HuH-7 (cell line): ENCODE measurements around the gene DCAF12.

Experiments
- DNase-seq: peaks from one replicate; pipeline ENCODE4 v3.0.0; 2011; ENCODE audit warnings: low spot score

Gene DCAF12

DNA sequence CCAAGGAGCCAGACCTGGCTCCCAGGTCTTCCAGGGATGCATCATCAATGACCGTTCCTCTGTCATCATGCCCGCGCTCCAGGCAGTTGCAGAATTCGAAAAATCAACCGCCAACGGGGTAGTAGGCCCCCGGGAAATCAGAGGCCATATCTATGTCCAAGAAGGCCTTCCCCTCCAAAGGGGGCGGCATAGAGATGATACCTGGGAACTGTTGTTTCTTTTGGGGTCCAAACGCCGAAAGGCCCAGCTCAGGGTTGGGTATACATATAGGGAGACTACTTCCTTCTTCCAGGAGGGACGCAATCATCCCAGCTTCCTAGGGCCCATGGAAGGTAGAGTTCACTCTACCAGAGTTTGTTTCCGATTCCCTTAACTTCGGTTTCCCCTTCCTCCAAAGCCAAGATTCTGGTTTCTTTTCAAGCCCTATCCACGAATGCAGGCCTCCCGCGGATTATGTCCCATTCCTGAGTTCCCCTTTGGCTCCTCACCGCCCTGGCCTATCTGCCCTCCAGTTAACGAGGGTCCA is 754 bp downstream of the DCAF12 start:
- DNase-seq, result peak; percentile 21

- no peak for DNase-seq
These were observed 1.6 kb downstream of the DCAF12 start for GRCh38 chr9:34124926-34125325.

- DNase-seq, result no peak
These were observed 2.4 kb downstream of the DCAF12 start for GRCh38 chr9:34124099-34124498.

DNA sequence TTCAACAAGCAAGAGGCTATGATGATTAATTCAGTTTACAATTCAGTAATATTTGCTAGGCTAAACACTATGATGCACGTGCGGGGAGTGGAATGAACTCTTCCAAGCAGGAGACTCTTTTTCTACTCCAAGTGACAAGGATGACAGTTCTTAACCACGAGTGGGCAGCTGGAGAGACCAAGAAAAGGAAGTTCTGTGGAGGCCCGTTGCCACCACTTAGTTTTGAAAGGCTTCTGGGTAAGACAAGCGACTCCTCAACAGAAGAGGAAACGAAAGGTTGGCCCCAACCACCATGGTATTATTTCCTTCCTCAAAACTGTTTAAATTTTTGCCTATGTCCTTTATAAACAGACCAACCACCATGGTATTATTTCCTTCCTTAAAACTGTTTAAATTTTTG is 2.8 kb downstream of the DCAF12 start:
- no peak for DNase-seq

GRCh38 chr9:34121996-34122395 is 4.5 kb downstream of the DCAF12 start:
- no peak for DNase-seq

- no peak for DNase-seq
These were observed 6.8 kb downstream of the DCAF12 start for GRCh38 chr9:34119713-34120112.

- DNase-seq, result no peak
These were observed 12.1 kb downstream of the DCAF12 start for GRCh38 chr9:34114436-34114835.

DNA sequence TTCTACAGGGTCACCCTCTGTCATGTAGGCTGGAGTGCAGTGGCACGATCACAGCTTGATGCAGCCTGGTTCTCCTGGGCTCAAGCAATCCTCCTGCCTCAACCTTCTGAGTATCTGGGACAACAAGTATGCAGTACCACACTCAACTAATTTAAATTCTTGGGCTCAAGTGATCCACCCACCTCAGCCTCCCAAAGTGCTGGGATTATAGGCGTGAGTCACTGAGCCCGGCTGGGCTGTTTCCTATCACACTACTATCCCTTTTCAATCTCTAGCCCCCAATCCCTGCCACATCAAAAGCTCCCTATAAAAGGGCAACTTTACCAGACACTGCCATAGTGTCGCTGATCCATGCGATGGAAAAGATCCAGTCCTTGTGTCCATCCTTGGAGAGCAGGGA is 20.4 kb downstream of the DCAF12 start:
- DNase-seq, result no peak

DNA sequence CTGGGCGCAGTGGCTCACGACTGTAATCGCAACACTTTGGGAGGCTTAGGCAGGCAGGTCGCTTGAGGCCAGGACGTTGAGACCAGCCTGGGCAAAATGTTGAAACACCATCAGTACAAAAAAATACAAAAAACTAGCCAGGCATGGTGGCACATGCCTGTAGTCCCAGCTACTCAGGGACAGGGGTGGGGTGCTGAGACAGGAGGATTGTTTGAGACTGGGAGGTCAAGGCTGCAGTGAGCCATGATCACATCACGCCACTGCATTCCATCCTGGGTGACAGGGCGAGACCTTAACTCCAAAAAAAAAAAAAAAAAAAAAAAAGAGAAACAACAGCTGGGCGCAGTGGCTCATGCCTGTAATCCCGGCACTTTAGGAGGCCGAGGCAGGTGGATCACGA is 23.7 kb downstream of the DCAF12 start:
- no peak for DNase-seq

DNA sequence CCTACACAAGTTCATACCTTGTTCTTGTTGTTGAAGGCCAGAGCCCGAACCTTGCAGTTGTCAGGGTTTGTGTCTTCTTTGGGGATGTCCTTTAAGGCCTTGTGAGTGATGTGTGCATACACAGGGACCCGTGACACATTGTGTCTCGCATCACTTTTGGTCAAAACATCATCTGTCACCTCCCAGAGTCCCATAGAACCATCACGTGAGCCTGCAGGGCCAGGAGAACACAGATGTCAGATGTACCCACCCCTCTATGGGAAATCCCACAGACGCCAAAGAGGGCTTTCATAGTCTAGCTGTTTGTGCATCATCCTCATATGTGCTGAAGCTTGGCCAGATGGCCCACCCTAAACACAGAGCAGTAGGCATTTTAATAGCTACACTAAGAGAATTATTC is 28.2 kb downstream of the DCAF12 start:
- DNase-seq, result no peak

- DNase-seq, result no peak
These were observed 28.6 kb downstream of the DCAF12 start for GRCh38 chr9:34097865-34098264.

DNA sequence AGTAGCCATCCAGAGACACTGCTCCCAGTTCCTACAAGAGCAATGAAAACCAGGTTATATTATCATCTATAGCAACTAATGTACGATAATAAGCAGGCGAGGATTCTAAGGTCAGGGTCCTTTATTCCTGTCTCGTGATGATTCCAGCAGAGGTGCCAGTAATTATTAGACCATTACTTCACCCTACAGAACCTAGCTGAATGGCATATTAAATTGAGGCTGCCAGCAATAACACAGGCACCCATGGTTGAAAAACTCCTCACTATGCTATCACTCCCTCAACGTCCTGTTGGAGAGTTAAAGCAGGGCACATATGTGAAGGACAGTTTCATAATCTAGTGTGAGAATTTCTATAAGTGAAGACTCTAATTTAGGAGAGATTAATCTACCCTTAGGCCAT is 29.7 kb downstream of the DCAF12 start:
- no peak for DNase-seq

DNA sequence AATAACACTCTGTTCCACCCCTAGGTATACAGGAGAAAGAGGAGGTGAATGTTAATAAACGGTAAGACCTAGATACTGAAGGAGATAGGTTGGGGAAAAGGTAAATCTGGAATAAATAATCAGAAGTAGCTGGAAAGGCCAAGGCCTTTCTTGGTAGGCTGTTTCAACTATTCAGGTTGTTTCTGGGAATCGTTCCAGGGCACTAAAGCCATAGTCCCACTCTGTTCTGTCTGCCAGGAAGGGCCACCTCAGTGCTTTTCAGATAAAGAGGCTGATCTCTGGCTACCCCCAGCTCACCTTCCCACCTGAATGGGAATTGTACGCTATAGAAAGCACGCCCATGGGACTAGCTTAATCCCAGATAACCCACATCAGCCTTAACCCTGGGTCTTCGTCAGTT is 32.9 kb downstream of the DCAF12 start:
- no peak for DNase-seq

DNA sequence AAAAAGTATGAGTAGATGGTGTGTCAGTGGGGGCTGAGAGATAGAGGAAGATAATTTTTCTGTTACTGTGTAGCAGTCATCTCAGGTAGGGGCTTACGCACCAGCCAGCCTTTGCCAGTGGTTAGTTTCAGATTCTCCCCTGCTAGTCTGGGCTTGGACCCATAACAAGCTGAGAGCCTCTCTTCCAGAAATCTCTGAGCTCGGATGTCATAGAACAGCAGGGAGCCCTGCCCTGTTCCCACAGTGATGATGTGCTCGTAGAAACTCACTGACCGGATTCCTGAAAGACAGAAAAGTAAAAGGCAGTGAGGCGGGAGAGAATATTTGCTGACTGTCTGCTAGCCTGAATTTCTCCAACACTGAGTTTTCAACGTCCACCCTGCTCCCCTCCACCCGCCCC is 37.2 kb downstream of the DCAF12 start:
- DNase-seq, result no peak

GRCh38 chr9:34087370-34087769 is 39.1 kb downstream of the DCAF12 start:
- no peak for DNase-seq

- DNase-seq, result no peak
These were observed 39.6 kb downstream of the DCAF12 start for GRCh38 chr9:34086864-34087263.

DNA sequence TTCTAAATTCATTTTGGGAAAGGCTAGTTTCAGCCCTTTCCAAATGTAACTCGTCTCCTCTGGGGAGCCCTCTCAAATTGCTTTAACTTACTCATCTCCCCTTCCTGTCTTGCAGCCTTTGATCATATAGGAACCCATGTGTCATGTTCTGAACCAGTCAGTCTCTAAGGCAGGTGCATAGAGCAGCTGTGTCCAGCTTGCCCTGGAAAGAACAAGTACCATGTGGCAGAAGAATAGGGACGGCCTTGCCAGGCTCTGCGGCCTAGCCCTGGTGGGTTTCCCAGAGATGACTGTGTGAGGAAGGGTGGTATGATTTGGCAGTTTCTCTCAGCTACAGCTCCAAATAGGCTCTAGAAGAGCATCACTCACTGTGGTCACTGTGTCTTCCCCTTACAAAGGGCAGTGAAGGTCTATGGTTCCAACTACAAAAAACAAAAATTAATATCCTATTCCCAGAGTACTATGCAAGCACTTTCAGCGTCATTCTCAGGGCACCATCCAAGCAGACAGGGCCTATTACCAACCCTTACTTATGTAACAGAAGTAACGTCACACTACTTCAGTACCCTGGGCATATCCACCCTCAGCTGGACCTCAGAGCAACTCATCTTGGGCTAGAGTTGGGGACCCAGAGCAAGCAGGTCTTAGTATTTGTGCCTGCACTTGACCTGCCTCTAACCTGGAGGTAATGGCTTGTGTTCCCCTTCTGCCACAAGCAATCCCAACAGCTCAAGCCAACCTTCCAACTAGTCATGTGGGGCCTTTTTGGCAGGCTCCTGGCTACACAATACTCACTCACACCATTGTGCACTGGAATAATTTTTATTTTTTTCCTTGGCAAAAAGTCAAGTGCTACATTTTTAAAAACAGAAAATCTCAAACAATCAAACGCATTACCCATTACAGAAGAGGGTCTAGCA is 40.7 kb downstream of the DCAF12 start:
- DNase-seq, result no peak

GRCh38 chr9:34084562-34084961 is 41.9 kb downstream of the DCAF12 start:
- no peak for DNase-seq

DNA sequence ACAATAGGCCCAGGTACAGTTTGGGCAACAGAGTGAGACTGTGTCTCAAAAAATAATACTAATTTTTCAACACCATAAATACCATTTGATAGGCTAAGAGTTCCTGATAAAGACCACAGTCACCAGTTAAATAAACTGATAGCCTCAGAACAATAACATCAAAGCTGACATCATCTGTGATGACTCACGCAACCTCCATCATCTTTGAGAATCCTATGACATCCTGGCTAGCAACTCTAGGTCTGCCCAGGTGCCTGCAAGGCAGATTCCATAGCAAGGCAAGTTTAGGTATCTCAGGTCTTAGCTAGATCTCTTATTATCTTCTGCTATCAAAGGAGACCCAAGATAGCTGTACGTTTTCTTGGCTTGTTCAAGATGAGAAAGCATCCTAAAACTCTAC is 47.3 kb downstream of the DCAF12 start:
- no peak for DNase-seq

GRCh38 chr9:34072868-34073590 is 53.5 kb downstream of the DCAF12 start:
- peak; percentile 54 for DNase-seq

DNA sequence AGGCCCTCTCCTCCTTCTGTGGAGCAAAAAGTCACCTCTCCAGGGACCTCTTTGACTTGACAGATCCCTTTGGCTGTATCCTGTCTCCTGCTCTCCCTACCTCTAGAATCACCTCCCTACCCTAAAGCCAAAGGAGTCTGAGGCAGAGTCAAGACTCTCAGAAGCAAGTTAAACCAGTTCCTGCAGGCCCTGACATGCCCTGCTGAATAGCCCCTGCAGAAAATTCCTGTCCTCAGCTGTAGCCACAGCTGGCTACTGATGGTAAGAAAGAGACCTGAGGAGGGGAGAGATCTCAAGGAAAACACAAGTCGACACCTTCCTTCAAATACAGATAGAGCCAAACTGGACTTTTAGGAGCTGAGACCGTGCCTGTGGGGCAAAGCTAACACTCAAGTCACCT is 54.1 kb downstream of the DCAF12 start:
- no peak for DNase-seq

DNA sequence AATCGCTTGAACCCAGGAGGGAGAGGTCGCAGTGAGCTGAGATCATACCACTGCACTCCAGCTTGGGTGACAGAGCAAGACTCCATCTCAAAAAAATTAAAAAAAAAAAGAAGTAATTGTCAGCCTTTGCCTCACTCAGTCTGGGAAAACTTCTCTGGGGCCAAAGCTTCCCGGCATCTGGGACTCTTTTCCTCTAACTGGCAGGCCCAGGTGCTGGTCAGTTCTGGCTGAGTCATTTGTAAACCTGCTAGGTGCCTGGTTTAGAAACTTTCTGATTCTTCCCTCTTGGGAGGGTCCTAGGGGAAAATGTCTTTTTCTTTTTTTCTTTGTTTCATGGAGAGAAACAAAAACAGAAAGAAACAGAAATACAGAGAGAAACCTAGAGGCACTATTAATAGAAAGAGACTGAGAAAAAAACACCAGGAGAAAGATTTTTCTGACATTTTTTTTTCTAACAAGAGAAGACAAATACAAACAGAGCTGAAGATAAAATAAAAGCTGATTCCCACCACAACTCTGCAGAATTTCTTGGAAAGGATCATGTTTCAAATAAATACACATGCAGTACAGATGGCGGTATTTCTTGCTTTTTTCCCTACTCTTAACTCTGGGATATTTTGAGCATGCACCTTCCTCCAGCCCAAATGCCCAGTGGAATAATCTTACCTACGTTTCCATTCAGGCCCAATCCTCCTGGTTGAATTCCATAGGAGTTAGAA is 55.7 kb downstream of the DCAF12 start:
- DNase-seq, result no peak

GRCh38 chr9:34069831-34070230 is 56.7 kb downstream of the DCAF12 start:
- DNase-seq, result no peak
